Measurements from ENCODE around the gene CIB4. TPM values are rescaled to one million over a fixed set of nuclear protein-coding genes. Genes with fewer than 3 reads are reported as not detected.
A peak's percentile ranks its signal among the peaks of the same experiment; 100 is the strongest.

The CIB4 gene
- total RNA-seq, 1 donor from 2014 or later, result not detected

GRCh38 chr2:26623541-26624495 lies 17.3 kb downstream of the CIB4 start:
- TF ChIP-seq CTCF (IDR thresholded peaks at IDR 0.05), result no peak
- Histone ChIP-seq H3K27ac (peak overlapping the region; percentile 63), H3K9me3 (no peaks in the 10 kb centered on the region), H3K36me3 (no peaks in the 10 kb centered on the region), H3K27me3 (no peaks in the 10 kb centered on the region), H3K4me3 (no peak overlapping the region), H3K4me1 (no peaks in the 10 kb centered on the region)
- DNase-seq, result peak; percentile 30
- ATAC-seq, result peak; percentile 33
- intact Hi-C loops (cut with DNase I), result no loop called here

GRCh38 chr2:26621469-26622199 lies 19.5 kb downstream of the CIB4 start:
- Histone ChIP-seq H3K4me3 (no peak overlapping the region), H3K36me3 (no peaks in the 10 kb centered on the region), H3K4me1 (no peaks in the 10 kb centered on the region), H3K27ac (no peak overlapping the region), H3K27me3 (peaks cover 4% of the 10 kb centered on the region), H3K9me3 (no peaks in the 10 kb centered on the region)
- TF ChIP-seq CTCF (IDR thresholded peaks at IDR 0.05), result no peak
- DNase-seq (peak; percentile 16), ATAC-seq (no peak)
- intact Hi-C loops (cut with DNase I), result no loop called here

- H3K36me3 ChIP-seq, result no peaks in the 10 kb centered on the region
- H3K4me3 ChIP-seq, result no peak overlapping the region
- peaks cover 4% of the 10 kb centered on the region for H3K27me3 ChIP-seq
- intact Hi-C loops (cut with DNase I), result no loop called here
- DNase-seq (peak; percentile 46), ATAC-seq (no peak)
- no peak for TF ChIP-seq CTCF (IDR thresholded peaks at IDR 0.05)
- H3K9me3 ChIP-seq, result no peaks in the 10 kb centered on the region
- peaks cover 8% of the 10 kb centered on the region for H3K4me1 ChIP-seq
- no peak overlapping the region for H3K27ac ChIP-seq
Observed at GRCh38 chr2:26620031-26620605, 21.0 kb downstream of the CIB4 start.

- intact Hi-C loops (cut with DNase I), result no loop called here
Observed at GRCh38 chr2:26619521-26619951, 21.6 kb downstream of the CIB4 start.

More at GRCh38 chr2:26619521-26619951, 21.6 kb downstream of the CIB4 start:
- Histone ChIP-seq H3K36me3 (no peaks in the 10 kb centered on the region), H3K4me1 (peaks cover 14% of the 10 kb centered on the region), H3K27ac (no peak overlapping the region), H3K27me3 (peaks cover 4% of the 10 kb centered on the region), H3K4me3 (no peak overlapping the region), H3K9me3 (no peaks in the 10 kb centered on the region)
- DNase-seq (peak; percentile 29), ATAC-seq (no peak)
- no peak for TF ChIP-seq CTCF (IDR thresholded peaks at IDR 0.05)

Measured in upper lobe of right lung (tissue), 1 donor.